ENCODE results near the gene TNRC6B. TPM values are rescaled to one million over a fixed set of nuclear protein-coding genes. Genes with fewer than 3 reads are reported as not detected.

Gene TNRC6B
- total and polyA plus RNA-seq, 2 of the 13 experiments (the other 11 are each of a cell fraction or from before 2014, with no cell fraction given): 8.9 to 13.2 TPM

DNA sequence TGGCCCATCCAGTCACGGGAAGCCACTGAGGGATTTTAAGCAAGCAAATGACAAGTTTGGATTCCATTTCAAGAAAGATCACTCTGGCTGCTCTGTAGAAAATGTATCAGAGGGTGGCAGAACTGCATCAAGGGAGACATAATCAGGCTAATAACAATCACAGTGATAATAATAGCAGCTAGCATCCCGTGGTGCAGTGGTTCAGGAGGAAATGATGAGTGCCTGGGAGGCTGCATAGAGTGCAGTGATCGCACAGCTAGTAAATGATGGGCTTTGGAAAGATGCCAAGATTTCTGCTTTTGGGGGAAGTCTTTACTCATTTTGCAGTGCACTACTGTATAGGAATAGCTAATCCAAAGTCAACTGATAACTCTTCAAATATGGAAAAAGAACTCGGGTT, 35.8 kb downstream of the TNRC6B start:
- POLR2A ChIA-PET: no interaction called here
- peaks cover 36% of the 10 kb centered on the region for H4K20me1 ChIP-seq (ENCODE audit: insufficient read depth, low read length)
- DNase-seq (ENCODE audit: low spot score) (no peak), ATAC-seq (no peak), FAIRE-seq (no peak)
- BruUV-seq (replicated peaks): no TSS peak
- no peak overlapping the region for H3K4me2 ChIP-seq (ENCODE audit: low read depth, low read length)
- no peak overlapping the region for H3K4me3 ChIP-seq (replicated peaks in 1 of 3; ENCODE audit: insufficient read depth in 1 of 3, low read depth in 2 of 3, low read length in 3 of 3)
- H3K4me1 ChIP-seq (ENCODE audit: insufficient read depth, low read length): peaks cover 23% of the 10 kb centered on the region
- H3K9me3 ChIP-seq (ENCODE audit: low read length): no peaks in the 10 kb centered on the region
- H3K79me2 ChIP-seq (ENCODE audit: insufficient read depth, low read length): peaks cover 48% of the 10 kb centered on the region
- H2AFZ ChIP-seq (ENCODE audit: low read length): no peak overlapping the region
- 93% methylated on average over 4 of the region's 4 CpGs for WGBS (ENCODE audit: low lambda C conversion rate)
- peaks cover 0 to 2% of the 10 kb centered on the region in 2 experiments; a peak in 1 of 5 replicates for H3K36me3 ChIP-seq (replicated peaks in 1 of 2; ENCODE audit: control insufficient read depth in 1 of 2, insufficient read depth in 2 of 2, low read length in 2 of 2)
- TF ChIP-seq HDAC1 (CRISPR knock-in tag; IDR thresholded peaks at IDR 0.05) (no peak), CBX1 (IDR thresholded peaks at IDR 0.05; ENCODE audit: low read depth) (no peak), EED (CRISPR knock-in tag; IDR thresholded peaks at IDR 0.05) (no peak), GPN1 (CRISPR knock-in tag; IDR thresholded peaks at IDR 0.05; ENCODE audit: borderline replicate concordance) (no peak), ZNF839 (CRISPR knock-in tag; IDR thresholded peaks at IDR 0.05; ENCODE audit: borderline replicate concordance) (no peak), ZNF143 (CRISPR knock-in tag; IDR thresholded peaks at IDR 0.05) (no peak), MYC (CRISPR knock-in tag; IDR thresholded peaks at IDR 0.05; ENCODE audit: borderline replicate concordance) (no peak)
- TF ChIP-seq, protein P1, sequence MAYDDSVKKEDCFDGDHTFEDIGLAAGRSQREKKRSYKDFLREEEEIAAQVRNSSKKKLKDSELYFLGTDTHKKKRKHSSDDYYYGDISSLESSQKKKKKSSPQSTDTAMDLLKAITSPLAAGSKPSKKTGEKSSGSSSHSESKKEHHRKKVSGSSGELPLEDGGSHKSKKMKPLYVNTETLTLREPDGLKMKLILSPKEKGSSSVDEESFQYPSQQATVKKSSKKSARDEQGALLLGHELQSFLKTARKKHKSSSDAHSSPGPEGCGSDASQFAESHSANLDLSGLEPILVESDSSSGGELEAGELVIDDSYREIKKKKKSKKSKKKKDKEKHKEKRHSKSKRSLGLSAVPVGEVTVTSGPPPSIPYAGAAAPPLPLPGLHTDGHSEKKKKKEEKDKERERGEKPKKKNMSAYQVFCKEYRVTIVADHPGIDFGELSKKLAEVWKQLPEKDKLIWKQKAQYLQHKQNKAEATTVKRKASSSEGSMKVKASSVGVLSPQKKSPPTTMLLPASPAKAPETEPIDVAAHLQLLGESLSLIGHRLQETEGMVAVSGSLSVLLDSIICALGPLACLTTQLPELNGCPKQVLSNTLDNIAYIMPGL (CRISPR knock-in tag; IDR thresholded peaks at IDR 0.05; ENCODE audit: borderline replicate concordance in 1 of 2, low read depth in 1 of 2): no peak
- TF ChIP-seq, protein P2, sequence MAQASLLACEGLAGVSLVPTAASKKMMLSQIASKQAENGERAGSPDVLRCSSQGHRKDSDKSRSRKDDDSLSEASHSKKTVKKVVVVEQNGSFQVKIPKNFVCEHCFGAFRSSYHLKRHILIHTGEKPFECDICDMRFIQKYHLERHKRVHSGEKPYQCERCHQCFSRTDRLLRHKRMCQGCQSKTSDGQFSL (CRISPR knock-in tag; IDR thresholded peaks at IDR 0.05): no peak
- H3K9ac ChIP-seq (ENCODE audit: insufficient read depth, low read depth, low read length): no peak overlapping the region
- no peaks in the 10 kb centered on the region for H3K27me3 ChIP-seq (ENCODE audit: control insufficient read depth in 1 of 2, insufficient read depth in 2 of 2, low read length in 2 of 2)
- CTCF ChIA-PET (ENCODE audit: low intra/inter-chr PET ratio, low total read pairs): no interaction called here
- in situ Hi-C loops (cut with HindIII; ENCODE audit: extremely low pct_ligation_motif_present, low pct_unique_long_range_greater_than_20kb) (no loop called here), intact Hi-C loops (cut with micrococcal nuclease; ENCODE audit: unreplicated experiment) (no loop called here)
- H3K27ac ChIP-seq (ENCODE audit: extremely low read length, insufficient read depth, low read length): no peak overlapping the region
